Progenitor cell of endocrine pancreas (in vitro differentiated cells): ENCODE measurements around the gene STRIP1. TPM values are rescaled to one million over a fixed set of nuclear protein-coding genes. Genes with fewer than 3 reads are reported as not detected.

ENCODE experiments used
- DNase-seq: peaks from one replicate; pipeline ENCODE4 v3.0.0; 2021; ENCODE audit warnings: low spot score; ENCODE audit not compliant: unreplicated experiment
- H3K27ac Mint-ChIP-seq: 2 replicates; pipeline ENCODE4 v1.8.0; 2021; ENCODE audit warnings: mild to moderate bottlenecking, moderate library complexity, mixed read lengths
- H3K27me3 Mint-ChIP-seq: 2 replicates; pipeline ENCODE4 v1.8.0; 2021; ENCODE audit warnings: mixed read lengths
- H3K36me3 Mint-ChIP-seq: 2 replicates; pipeline ENCODE4 v1.8.0; 2022; ENCODE audit warnings: mixed read lengths; ENCODE audit not compliant: insufficient read depth
- H3K4me1 Mint-ChIP-seq: 2 replicates; pipeline ENCODE4 v1.8.0; 2021; ENCODE audit warnings: low read depth, mixed read lengths
- H3K4me3 Mint-ChIP-seq: 2 replicates; pipeline ENCODE4 v1.8.0; 2021; ENCODE audit warnings: low read depth, mild to moderate bottlenecking, moderate library complexity, mixed read lengths
- H3K9me3 Mint-ChIP-seq: 2 replicates; pipeline ENCODE4 v1.8.0; 2021; ENCODE audit warnings: low read depth, mixed read lengths
- total RNA-seq: library from RNA; stranded (reverse); gene quantifications from 2 replicates; pipeline ENCODE4 v1.2.1, GENCODE V29; 2021
- TF ChIP-seq, protein P1 (sequence below): fragments of 200-600 bp; sonication (generic); IDR thresholded peaks from one replicate; pipeline ENCODE4 v1.5.0; 2021; ENCODE audit warnings: antibody characterized with exemption, mild to moderate bottlenecking; ENCODE audit not compliant: unreplicated experiment

The STRIP1 gene
- total RNA-seq, 1 donor from 2014 or later, result 79.1 TPM

- no peak overlapping the region for H3K27ac Mint-ChIP-seq
- TF ChIP-seq, protein P1, sequence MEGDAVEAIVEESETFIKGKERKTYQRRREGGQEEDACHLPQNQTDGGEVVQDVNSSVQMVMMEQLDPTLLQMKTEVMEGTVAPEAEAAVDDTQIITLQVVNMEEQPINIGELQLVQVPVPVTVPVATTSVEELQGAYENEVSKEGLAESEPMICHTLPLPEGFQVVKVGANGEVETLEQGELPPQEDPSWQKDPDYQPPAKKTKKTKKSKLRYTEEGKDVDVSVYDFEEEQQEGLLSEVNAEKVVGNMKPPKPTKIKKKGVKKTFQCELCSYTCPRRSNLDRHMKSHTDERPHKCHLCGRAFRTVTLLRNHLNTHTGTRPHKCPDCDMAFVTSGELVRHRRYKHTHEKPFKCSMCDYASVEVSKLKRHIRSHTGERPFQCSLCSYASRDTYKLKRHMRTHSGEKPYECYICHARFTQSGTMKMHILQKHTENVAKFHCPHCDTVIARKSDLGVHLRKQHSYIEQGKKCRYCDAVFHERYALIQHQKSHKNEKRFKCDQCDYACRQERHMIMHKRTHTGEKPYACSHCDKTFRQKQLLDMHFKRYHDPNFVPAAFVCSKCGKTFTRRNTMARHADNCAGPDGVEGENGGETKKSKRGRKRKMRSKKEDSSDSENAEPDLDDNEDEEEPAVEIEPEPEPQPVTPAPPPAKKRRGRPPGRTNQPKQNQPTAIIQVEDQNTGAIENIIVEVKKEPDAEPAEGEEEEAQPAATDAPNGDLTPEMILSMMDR, result no peak
- no peaks in the 10 kb centered on the region for H3K9me3 Mint-ChIP-seq
- DNase-seq, result no peak
- peaks cover 94% of the 10 kb centered on the region for H3K27me3 Mint-ChIP-seq
- H3K4me3 Mint-ChIP-seq, result no peak overlapping the region
- H3K4me1 Mint-ChIP-seq, result no peaks in the 10 kb centered on the region
- H3K36me3 Mint-ChIP-seq, result no peaks in the 10 kb centered on the region
These were observed 48.1 kb downstream of the STRIP1 start for GRCh38 chr1:110082477-110082876.

- TF ChIP-seq, protein P1, result no peak
- H3K27ac Mint-ChIP-seq, result no peak overlapping the region
- H3K27me3 Mint-ChIP-seq, result peaks cover 94% of the 10 kb centered on the region
- H3K36me3 Mint-ChIP-seq, result no peaks in the 10 kb centered on the region
- DNase-seq, result no peak
- H3K4me1 Mint-ChIP-seq, result no peaks in the 10 kb centered on the region
- H3K4me3 Mint-ChIP-seq, result no peak overlapping the region
- H3K9me3 Mint-ChIP-seq, result no peaks in the 10 kb centered on the region
These were observed 48.8 kb downstream of the STRIP1 start for GRCh38 chr1:110083061-110083865.

DNA sequence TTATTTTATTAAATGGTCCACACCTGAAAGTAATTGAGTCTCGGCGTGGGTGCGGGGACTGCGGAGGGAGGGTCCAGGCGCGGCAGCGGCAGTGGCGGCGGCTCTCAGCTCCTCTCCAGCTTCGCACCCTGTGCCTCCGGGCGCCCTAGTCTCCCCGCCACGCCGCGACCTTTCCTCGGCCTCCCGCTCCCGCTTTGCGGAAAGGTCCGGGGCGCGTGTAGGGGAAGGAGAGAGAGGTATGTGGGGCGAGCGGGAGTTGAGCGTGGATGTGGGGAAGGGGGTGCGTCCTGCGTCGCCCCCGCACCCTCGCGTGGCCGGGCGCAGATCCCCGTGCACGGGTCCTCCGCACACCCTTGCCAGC, 49.4 kb downstream of the STRIP1 start:
- Mint-ChIP-seq H3K36me3 (no peaks in the 10 kb centered on the region), H3K4me3 (no peak overlapping the region), H3K9me3 (no peaks in the 10 kb centered on the region), H3K27me3 (peaks cover 90% of the 10 kb centered on the region), H3K27ac (no peak overlapping the region), H3K4me1 (no peaks in the 10 kb centered on the region)
- DNase-seq, result no peak
- TF ChIP-seq, protein P1, result no peak

- H3K36me3 Mint-ChIP-seq, result no peaks in the 10 kb centered on the region
- DNase-seq, result no peak
- TF ChIP-seq, protein P1, result no peak
- H3K27me3 Mint-ChIP-seq, result peaks cover 88% of the 10 kb centered on the region
- H3K27ac Mint-ChIP-seq, result no peak overlapping the region
- no peaks in the 10 kb centered on the region for H3K9me3 Mint-ChIP-seq
- no peak overlapping the region for H3K4me3 Mint-ChIP-seq
- peaks cover 2% of the 10 kb centered on the region for H3K4me1 Mint-ChIP-seq
These were observed 50.0 kb downstream of the STRIP1 start for GRCh38 chr1:110084227-110085078.

DNA sequence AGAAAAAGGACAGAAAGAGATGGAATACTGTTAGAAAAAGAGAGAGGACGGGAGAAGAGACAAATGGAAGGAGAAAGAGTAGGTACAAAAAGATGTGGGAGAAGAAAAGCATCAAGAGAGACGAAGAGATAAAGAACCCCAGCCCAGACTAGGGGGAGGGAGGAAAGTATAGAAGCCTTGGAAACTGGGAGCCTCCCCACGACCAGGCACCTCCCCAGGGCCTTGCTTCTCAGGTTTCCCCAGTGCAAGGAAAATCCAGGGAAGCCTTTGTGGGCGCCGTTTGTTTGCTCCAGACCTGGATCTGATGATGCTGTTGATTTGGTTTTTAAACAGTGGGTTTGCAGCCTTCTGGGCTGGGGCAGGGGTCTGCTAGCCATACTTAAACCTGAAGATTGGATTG, 51.2 kb downstream of the STRIP1 start:
- TF ChIP-seq, protein P1, result no peak
- no peak overlapping the region for H3K4me3 Mint-ChIP-seq
- no peak overlapping the region for H3K27ac Mint-ChIP-seq
- no peak for DNase-seq
- no peaks in the 10 kb centered on the region for H3K9me3 Mint-ChIP-seq
- H3K36me3 Mint-ChIP-seq, result no peaks in the 10 kb centered on the region
- peaks cover 5% of the 10 kb centered on the region for H3K4me1 Mint-ChIP-seq
- H3K27me3 Mint-ChIP-seq, result peaks cover 87% of the 10 kb centered on the region
